Endodermal cell (in vitro differentiated cells): ENCODE results near the gene DNAH9. TPM values are rescaled to one million over a fixed set of nuclear protein-coding genes. Genes with fewer than 3 reads are reported as not detected.
"Not testable (repeated sequence)": the region's sequence is repeated elsewhere in the genome, so short reads cannot be mapped to it uniquely, and the experiment has no call there.

Source experiments
- DNase-seq: peaks from one replicate; pipeline ENCODE4 v3.0.0-alpha.2; 2017
- H3K27ac ChIP-seq: 2 replicates; pipeline ENCODE4 v1.5.1; 2013; ENCODE audit warnings: mild to moderate bottlenecking, low read depth, low read length, moderate library complexity
- H3K27me3 ChIP-seq: 2 replicates; pipeline ENCODE4 v1.6.1; 2013; ENCODE audit warnings: mild to moderate bottlenecking, low read length, moderate library complexity; ENCODE audit not compliant: insufficient read depth, control insufficient read depth, poor library complexity, severe bottlenecking
- H3K36me3 ChIP-seq: 2 replicates; pipeline ENCODE4 v1.7.0; 2013; ENCODE audit warnings: mild to moderate bottlenecking, low read length, moderate library complexity; ENCODE audit not compliant: control insufficient read depth, insufficient read depth
- H3K4me1 ChIP-seq: one replicate; pipeline ENCODE4 v1.7.0; 2013; ENCODE audit warnings: low read length; ENCODE audit not compliant: control insufficient read depth, insufficient read depth
- H3K4me3 ChIP-seq: 2 replicates; pipeline ENCODE4 v1.5.1; 2013; ENCODE audit warnings: mild to moderate bottlenecking, low read length, moderate library complexity
- H3K9ac ChIP-seq: 2 replicates; pipeline ENCODE4 v1.6.1; 2013; ENCODE audit warnings: mild to moderate bottlenecking, low read length, moderate library complexity; ENCODE audit not compliant: poor library complexity, severe bottlenecking; ENCODE audit errors: extremely low read depth
- H3K9me3 ChIP-seq: 2 replicates; pipeline ENCODE4 v1.6.1; 2013; ENCODE audit warnings: mild to moderate bottlenecking, low read length, moderate library complexity; ENCODE audit not compliant: control insufficient read depth
- H3K27ac Mint-ChIP-seq: 2 replicates; pipeline ENCODE4 v1.8.0; 2020; ENCODE audit warnings: mixed read lengths
- H3K27me3 Mint-ChIP-seq: 2 replicates; pipeline ENCODE4 v1.8.0; 2021; ENCODE audit warnings: mild to moderate bottlenecking, mixed read lengths; ENCODE audit not compliant: insufficient read depth
- H3K36me3 Mint-ChIP-seq: 2 replicates; pipeline ENCODE4 v1.8.0; 2020; ENCODE audit warnings: low read depth, mixed read lengths
- H3K4me1 Mint-ChIP-seq: 2 replicates; pipeline ENCODE4 v1.8.0; 2020; ENCODE audit warnings: mixed read lengths
- H3K4me3 Mint-ChIP-seq: 2 replicates; pipeline ENCODE4 v1.8.0; 2020; ENCODE audit warnings: mild to moderate bottlenecking, moderate library complexity, mixed read lengths
- H3K9me3 Mint-ChIP-seq: 2 replicates; pipeline ENCODE4 v1.8.0; 2020; ENCODE audit warnings: mild to moderate bottlenecking, mixed read lengths
- WGBS, 2 experiments: methylation state at CpG; one replicate each; pipeline versions ENCODE4 v1.1.5 to v1.1.7; 2013; ENCODE audit warnings: missing lambda C conversion rate in 2 of 2, mixed read lengths in 1 of 2; ENCODE audit not compliant: insufficient coverage in 1 of 2, insufficient read length in 1 of 2; 5-methylcytosine and 5-hydroxymethylcytosine counted together
- total RNA-seq, 2 donors: library from RNA; stranded (reverse); fragmentation: NEBNext Ultra II Directional in 1 of 2; extraction: Animal tissue kit (Norgen Biotek cat#: 25700) in 1 of 2; gene quantifications; 2 replicates in 1 of 2; 3 replicates in 1 of 2; pipeline ENCODE4 v1.2.1, GENCODE V29; 2021
- TF ChIP-seq, protein P1 (sequence below): fragments of 200-600 bp; sonication (generic); conservative IDR thresholded peaks from 2 replicates; pipeline ENCODE4 v1.5.0; 2021; ENCODE audit warnings: antibody characterized with exemption, mild to moderate bottlenecking

The DNAH9 gene
- total RNA-seq, 2 donors from 2014 or later: 0.64 to 1.2 TPM

DNA sequence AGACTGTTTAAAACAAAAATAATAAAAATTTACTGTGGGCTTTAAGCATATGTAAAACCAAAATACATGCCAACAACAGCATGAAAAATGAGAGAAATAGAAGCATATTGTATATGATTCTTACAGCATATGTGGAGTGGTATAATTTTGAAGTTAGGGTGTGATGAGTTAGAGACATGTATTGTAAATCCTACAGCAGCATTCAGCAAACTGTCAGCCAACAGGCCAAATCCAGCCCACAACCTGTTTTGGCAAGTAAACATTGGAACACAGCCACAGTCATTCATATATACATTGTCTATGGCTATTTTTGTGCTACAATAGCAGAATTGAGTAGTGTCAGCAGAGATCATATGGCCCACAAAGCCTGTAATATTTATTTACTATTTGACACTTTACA lies 356.7 kb downstream of the DNAH9 start:
- Histone ChIP-seq H3K4me1 (no peaks in the 10 kb centered on the region), H3K36me3 (peaks cover 8% of the 10 kb centered on the region), H3K9ac (no peak overlapping the region), H3K27me3 (no peaks in the 10 kb centered on the region), H3K27ac (no peak overlapping the region), H3K9me3 (peaks cover 38% of the 10 kb centered on the region), H3K4me3 (no peak overlapping the region)
- H3K27ac Mint-ChIP-seq: no peak overlapping the region
- TF ChIP-seq, protein P1, sequence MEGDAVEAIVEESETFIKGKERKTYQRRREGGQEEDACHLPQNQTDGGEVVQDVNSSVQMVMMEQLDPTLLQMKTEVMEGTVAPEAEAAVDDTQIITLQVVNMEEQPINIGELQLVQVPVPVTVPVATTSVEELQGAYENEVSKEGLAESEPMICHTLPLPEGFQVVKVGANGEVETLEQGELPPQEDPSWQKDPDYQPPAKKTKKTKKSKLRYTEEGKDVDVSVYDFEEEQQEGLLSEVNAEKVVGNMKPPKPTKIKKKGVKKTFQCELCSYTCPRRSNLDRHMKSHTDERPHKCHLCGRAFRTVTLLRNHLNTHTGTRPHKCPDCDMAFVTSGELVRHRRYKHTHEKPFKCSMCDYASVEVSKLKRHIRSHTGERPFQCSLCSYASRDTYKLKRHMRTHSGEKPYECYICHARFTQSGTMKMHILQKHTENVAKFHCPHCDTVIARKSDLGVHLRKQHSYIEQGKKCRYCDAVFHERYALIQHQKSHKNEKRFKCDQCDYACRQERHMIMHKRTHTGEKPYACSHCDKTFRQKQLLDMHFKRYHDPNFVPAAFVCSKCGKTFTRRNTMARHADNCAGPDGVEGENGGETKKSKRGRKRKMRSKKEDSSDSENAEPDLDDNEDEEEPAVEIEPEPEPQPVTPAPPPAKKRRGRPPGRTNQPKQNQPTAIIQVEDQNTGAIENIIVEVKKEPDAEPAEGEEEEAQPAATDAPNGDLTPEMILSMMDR: no peak
- no peaks in the 10 kb centered on the region for H3K27me3 Mint-ChIP-seq
- no peak for DNase-seq
- no peaks in the 10 kb centered on the region for H3K4me1 Mint-ChIP-seq
- peaks cover 30% of the 10 kb centered on the region for H3K9me3 Mint-ChIP-seq
- H3K4me3 Mint-ChIP-seq: no peak overlapping the region
- peaks cover 37% of the 10 kb centered on the region for H3K36me3 Mint-ChIP-seq

GRCh38 chr17:11969565-11969964 lies 371.3 kb downstream of the DNAH9 start:
- H3K27ac ChIP-seq: no peak overlapping the region
- Mint-ChIP-seq H3K4me3 (no peak overlapping the region), H3K4me1 (peaks cover 16% of the 10 kb centered on the region), H3K27ac (no peak overlapping the region), H3K27me3 (no peaks in the 10 kb centered on the region), H3K36me3 (peaks cover 67% of the 10 kb centered on the region), H3K9me3 (peaks cover 65% of the 10 kb centered on the region)
- no peaks in the 10 kb centered on the region for H3K4me1 ChIP-seq
- H3K36me3 ChIP-seq: no peaks in the 10 kb centered on the region
- WGBS, 2 experiments: 89 to 93% methylated on average over 1 to 2 of the region's 2 CpGs
- H3K9ac ChIP-seq: no peak overlapping the region
- TF ChIP-seq, protein P1: no peak
- H3K27me3 ChIP-seq: no peaks in the 10 kb centered on the region
- peaks cover 53% of the 10 kb centered on the region for H3K9me3 ChIP-seq
- no peak overlapping the region for H3K4me3 ChIP-seq
- DNase-seq: no peak

DNA sequence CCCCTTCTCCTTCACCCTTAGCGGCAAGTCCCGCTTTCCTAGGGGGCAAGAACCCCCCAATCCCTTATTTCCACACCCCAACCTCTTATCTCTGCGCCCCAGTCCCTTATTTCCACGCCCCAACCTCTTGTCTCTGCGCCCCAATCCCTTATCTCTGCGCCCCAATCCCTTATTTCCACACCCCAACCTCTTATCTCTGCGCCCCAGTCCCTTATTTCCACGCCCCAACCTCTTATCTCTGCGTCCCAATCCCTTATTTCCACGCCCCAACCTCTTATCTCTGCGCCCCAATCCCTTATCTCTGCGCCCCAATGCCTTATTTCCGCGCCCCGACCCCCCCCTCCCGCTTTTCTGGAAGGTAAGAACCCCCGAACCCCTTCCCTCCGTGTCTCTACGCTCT lies 374.5 kb downstream of the DNAH9 start:
- not testable (repeated sequence) for DNase-seq, H3K4me1 ChIP-seq, H3K27ac ChIP-seq, H3K27me3 ChIP-seq, H3K27me3 Mint-ChIP-seq
- peaks cover 48% of the 10 kb centered on the region for H3K9me3 Mint-ChIP-seq
- Histone ChIP-seq H3K4me3 (peak overlapping the region; percentile 73), H3K9ac (peak overlapping the region; percentile 57), H3K36me3 (peaks cover 11% of the 10 kb centered on the region), H3K9me3 (peaks cover 34% of the 10 kb centered on the region)
- H3K4me3 Mint-ChIP-seq: peak overlapping the region; percentile 64
- peaks cover 38% of the 10 kb centered on the region for H3K4me1 Mint-ChIP-seq
- 83 to 95% methylated on average over 8 to 19 of the region's 19 CpGs for WGBS, 2 experiments
- peaks cover 61% of the 10 kb centered on the region for H3K36me3 Mint-ChIP-seq
- peak overlapping the region; percentile 89 for H3K27ac Mint-ChIP-seq

DNA sequence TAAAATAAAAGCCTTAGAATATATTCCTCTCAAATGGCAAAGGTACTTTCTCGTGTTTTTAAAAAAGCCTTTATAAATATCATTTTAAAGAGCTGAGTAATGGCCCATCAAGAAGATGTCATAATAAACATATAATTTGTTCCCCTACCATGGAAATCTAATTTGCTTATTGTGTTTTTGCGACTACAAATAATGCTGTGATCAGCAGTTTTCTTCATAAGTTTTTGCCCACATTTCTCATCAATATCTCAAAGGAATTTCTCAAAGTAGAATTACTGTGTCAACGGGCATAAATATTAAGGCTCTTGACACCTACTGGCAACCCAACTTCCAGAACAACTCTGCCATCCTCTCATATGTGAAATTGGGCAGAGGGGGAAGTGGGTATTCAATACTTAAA lies 381.5 kb downstream of the DNAH9 start:
- H3K4me3 ChIP-seq: no peak overlapping the region

More for the DNA sequence above, 381.5 kb downstream of the DNAH9 start:
- no peak overlapping the region for H3K9ac ChIP-seq
- no peaks in the 10 kb centered on the region for H3K27me3 ChIP-seq
- Mint-ChIP-seq H3K27me3 (no peaks in the 10 kb centered on the region), H3K4me1 (peaks cover 26% of the 10 kb centered on the region), H3K27ac (no peak overlapping the region), H3K36me3 (peaks cover 85% of the 10 kb centered on the region), H3K9me3 (peaks cover 53% of the 10 kb centered on the region), H3K4me3 (no peak overlapping the region)
- no peak for DNase-seq
- 91 to 100% methylated on average over 1 to 2 of the region's 3 CpGs for WGBS, 2 experiments
- H3K27ac ChIP-seq: no peak overlapping the region
- peaks cover 53% of the 10 kb centered on the region for H3K9me3 ChIP-seq
- peaks cover 6% of the 10 kb centered on the region for H3K4me1 ChIP-seq
- TF ChIP-seq, protein P1: no peak
- peaks cover 63% of the 10 kb centered on the region for H3K36me3 ChIP-seq
